Lower leg skin (tissue), 3 donors: Measurements from ENCODE around the gene CCT6A.
"Not testable (repeated sequence)": the region's sequence is repeated elsewhere in the genome, so short reads cannot be mapped to it uniquely, and the experiment has no call there.

Source experiments
- POLR2A ChIP-seq, 2 donors: fragments of 450-650 bp; IDR thresholded peaks; one replicate each; pipeline ENCODE4 v1.6.1; 2016 to 2017; ENCODE audit warnings: antibody characterized with exemption in 2 of 2, mild to moderate bottlenecking in 1 of 2, moderate library complexity in 1 of 2
- TF ChIP-seq, protein P1 (sequence below), 3 donors: fragments of 450-650 bp; IDR thresholded peaks; one replicate each; pipeline ENCODE4 v1.5.1; 2016; ENCODE audit warnings: antibody characterized with exemption in 3 of 3, mild to moderate bottlenecking in 3 of 3, moderate library complexity in 2 of 3

DNA sequence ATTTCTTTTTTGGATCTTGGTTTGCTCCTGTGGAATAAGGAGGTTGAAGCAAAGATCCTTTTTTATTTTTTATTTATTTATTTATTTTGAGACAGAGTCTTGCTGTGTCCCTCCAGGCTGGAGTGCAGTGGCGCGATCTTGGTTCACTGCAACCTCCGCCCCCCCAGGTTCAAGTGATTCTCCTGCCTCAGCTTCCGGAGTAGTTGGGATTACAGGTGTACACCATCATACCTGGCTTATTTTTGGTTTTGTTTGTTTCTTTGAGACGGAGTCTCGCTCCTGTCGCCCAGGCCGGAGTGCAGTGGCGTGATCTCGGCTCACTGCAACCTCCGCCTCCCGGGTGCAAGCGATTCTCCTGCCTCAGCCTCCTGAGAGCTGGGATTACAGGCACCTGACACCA, 14.8 kb downstream of the CCT6A start:
- TF ChIP-seq, protein P1, sequence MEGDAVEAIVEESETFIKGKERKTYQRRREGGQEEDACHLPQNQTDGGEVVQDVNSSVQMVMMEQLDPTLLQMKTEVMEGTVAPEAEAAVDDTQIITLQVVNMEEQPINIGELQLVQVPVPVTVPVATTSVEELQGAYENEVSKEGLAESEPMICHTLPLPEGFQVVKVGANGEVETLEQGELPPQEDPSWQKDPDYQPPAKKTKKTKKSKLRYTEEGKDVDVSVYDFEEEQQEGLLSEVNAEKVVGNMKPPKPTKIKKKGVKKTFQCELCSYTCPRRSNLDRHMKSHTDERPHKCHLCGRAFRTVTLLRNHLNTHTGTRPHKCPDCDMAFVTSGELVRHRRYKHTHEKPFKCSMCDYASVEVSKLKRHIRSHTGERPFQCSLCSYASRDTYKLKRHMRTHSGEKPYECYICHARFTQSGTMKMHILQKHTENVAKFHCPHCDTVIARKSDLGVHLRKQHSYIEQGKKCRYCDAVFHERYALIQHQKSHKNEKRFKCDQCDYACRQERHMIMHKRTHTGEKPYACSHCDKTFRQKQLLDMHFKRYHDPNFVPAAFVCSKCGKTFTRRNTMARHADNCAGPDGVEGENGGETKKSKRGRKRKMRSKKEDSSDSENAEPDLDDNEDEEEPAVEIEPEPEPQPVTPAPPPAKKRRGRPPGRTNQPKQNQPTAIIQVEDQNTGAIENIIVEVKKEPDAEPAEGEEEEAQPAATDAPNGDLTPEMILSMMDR (IDR thresholded peaks at IDR 0.05) = not testable (repeated sequence)
- not testable (repeated sequence) for TF ChIP-seq POLR2A (IDR thresholded peaks at IDR 0.05)
